Adrenal gland (tissue), 12 donors: ENCODE data around the gene KIF6. TPM values are rescaled to one million over a fixed set of nuclear protein-coding genes. Genes with fewer than 3 reads are reported as not detected.

Experiments used
- DNase-seq, 7 donors: peaks; one replicate each; pipeline ENCODE4 v3.0.0-alpha.2; 2019 to 2020
- H3K27ac ChIP-seq, 5 donors: fragments of 200-600 bp; sonication (generic) in 4 of 5; 1 replicate in 3 of 5; 2 replicates in 2 of 5; pipeline versions ENCODE4 v1.5.1 to v1.8.0; 2016 to 2020; ENCODE audit warnings: mild to moderate bottlenecking in 1 of 5
- H3K27me3 ChIP-seq: fragments of 200-600 bp; 2 replicates; pipeline ENCODE4 v1.8.0; 2021
- H3K36me3 ChIP-seq, 2 donors: fragments of 200-600 bp; replicated peaks in 1 of 2; 1 replicate in 1 of 2; 2 replicates in 1 of 2; pipeline versions ENCODE4 v1.5.1 to v1.8.0; 2018 to 2022
- H3K4me1 ChIP-seq, 2 donors: fragments of 200-600 bp; replicated peaks in 1 of 2; 1 replicate in 1 of 2; 2 replicates in 1 of 2; pipeline versions ENCODE4 v1.5.1 to v1.8.0; 2018 to 2021
- H3K4me3 ChIP-seq, 4 donors: fragments of 200-600 bp; sonication (generic) in 3 of 4; one replicate each; pipeline ENCODE4 v1.5.1; 2016 to 2018
- H3K9me3 ChIP-seq, 3 donors: fragments of 200-600 bp; sonication (generic) in 1 of 3; replicated peaks in 1 of 3; 1 replicate in 2 of 3; 2 replicates in 1 of 3; pipeline versions ENCODE4 v1.5.1 to v1.8.0; 2016 to 2021
- CTCF ChIP-seq, 6 experiments: fragments of 450-650 bp in 4 of 6; fragments of 200-600 bp in 2 of 6; sonication (generic) in 1 of 6; IDR thresholded peaks; 1 replicate in 5 of 6; 2 replicates in 1 of 6; pipeline versions ENCODE4 v1.5.1 to v1.8.0; 2016 to 2021; ENCODE audit warnings: antibody characterized with exemption in 6 of 6, mild to moderate bottlenecking in 2 of 6, moderate library complexity in 1 of 6
- POLR2A ChIP-seq, 2 donors: fragments of 450-650 bp; IDR thresholded peaks; one replicate each; pipeline ENCODE4 v1.6.1; 2017; ENCODE audit warnings: antibody characterized with exemption in 2 of 2, mild to moderate bottlenecking in 2 of 2, moderate library complexity in 1 of 2
- WGBS, 4 donors: extraction: QIAGEN DNeasy Blood & Tissue Kit in 2 of 4; methylation state at CpG; one replicate each; pipeline versions ENCODE4 v1.1.5 to v1.1.7; 2013 to 2017; 5-methylcytosine and 5-hydroxymethylcytosine counted together
- intact Hi-C, 2 donors: fragments of 100-400 bp; cut with DNase I; formaldehyde crosslinking; loops; one replicate each; pipeline versions ENCODE4 v1.14.1 to v1.15.0; 2022 to 2023
- polyA plus RNA-seq, 3 donors: library from polyadenylated mRNA; stranded (reverse); fragments of 200-250 nt in 2 of 3; fragments of 350-450 nt in 1 of 3; fragmentation: Illumina TruSeq in 1 of 3; extraction: RNeasy Lipid Tissue Mini Kit (QIAGEN cat#74804) in 1 of 3; gene quantifications; one replicate each; pipeline ENCODE4 v1.2.3, GENCODE V29; 2013 to 2014
- total RNA-seq, 9 donors: library from RNA; depleted of rRNA in 4 of 9; stranded (reverse); fragments of >200 nt in 4 of 9; fragments of 120-200 nt in 1 of 9; fragmentation: NEBNext Ultra II Directional in 1 of 9; extraction: Animal tissue kit (Norgen Biotek cat#: 25700) in 1 of 9; gene quantifications; one replicate each; pipeline versions ENCODE4 v1.1.0 to v1.2.4, GENCODE V29; 2013 to 2023
- donor health status: healthy with polysubstance abuse.
- donor health status: Bipolar disorder and iron deficiency.
- donor health status: DM: yes; HTN: yes; CAD: no.
- donor health status: DM: no; HTN: no; CAD: no.
- donor health status: DM: no; HTN: no; CAD: no.
- donor health status: DM: yes; HTN: yes; CAD: no.

KIF6 gene
- total and polyA plus RNA-seq, 12 donors, result 0.52 to 4.2 (median 0.73) TPM

GRCh38 chr6:39446909-39447308 is 278.3 kb downstream of the KIF6 start:
- intact Hi-C loops, result no loop called here
- Histone ChIP-seq H3K9me3 (no peaks in the 10 kb centered on the region), H3K36me3 (no peaks in the 10 kb centered on the region), H3K4me3 (no peak overlapping the region), H3K27ac (no peak overlapping the region), H3K4me1 (no peaks in the 10 kb centered on the region), H3K27me3 (no peaks in the 10 kb centered on the region)
- TF ChIP-seq CTCF (IDR thresholded peaks at IDR 0.05) (no peak), POLR2A (IDR thresholded peaks at IDR 0.05) (no peak)
- no peak for DNase-seq
- 87 to 95% (median 91%) methylated on average over 2 of the region's 2 CpGs for WGBS, 4 donors

GRCh38 chr6:39445667-39446066 is 279.5 kb downstream of the KIF6 start:
- no peak for DNase-seq
- intact Hi-C loops, result no loop called here
- Histone ChIP-seq H3K4me3 (no peak overlapping the region), H3K9me3 (no peaks in the 10 kb centered on the region), H3K36me3 (no peaks in the 10 kb centered on the region), H3K27me3 (no peaks in the 10 kb centered on the region), H3K27ac (no peak overlapping the region), H3K4me1 (no peaks in the 10 kb centered on the region)
- WGBS, 4 donors, result 89 to 100% (median 96%) methylated on average over 1 of the region's 1 CpG
- TF ChIP-seq POLR2A (IDR thresholded peaks at IDR 0.05) (no peak), CTCF (IDR thresholded peaks at IDR 0.05) (no peak)

- H3K27me3 ChIP-seq, result no peaks in the 10 kb centered on the region
- H3K36me3 ChIP-seq, result no peaks in the 10 kb centered on the region
- no peaks in the 10 kb centered on the region for H3K4me1 ChIP-seq
- no peak for TF ChIP-seq POLR2A (IDR thresholded peaks at IDR 0.05)
- TF ChIP-seq CTCF (IDR thresholded peaks at IDR 0.05), result no peak
- 86 to 92% (median 89%) methylated on average over 5 of the region's 5 CpGs for WGBS, 4 donors
- H3K4me3 ChIP-seq, result no peak overlapping the region
- intact Hi-C loops, result no loop called here
- DNase-seq, result no peak
- no peak overlapping the region for H3K27ac ChIP-seq
- no peaks in the 10 kb centered on the region for H3K9me3 ChIP-seq
Observed at GRCh38 chr6:39444479-39445019, 280.7 kb downstream of the KIF6 start.

GRCh38 chr6:39441986-39442385 is 283.2 kb downstream of the KIF6 start:
- DNase-seq, result no peak
- 96 to 100% (median 96%) methylated on average over 1 to 4 of the region's 4 CpGs for WGBS, 4 donors
- TF ChIP-seq POLR2A (IDR thresholded peaks at IDR 0.05), result no peak
- TF ChIP-seq CTCF (IDR thresholded peaks at IDR 0.05), result no peak
- Histone ChIP-seq H3K27me3 (no peaks in the 10 kb centered on the region), H3K4me3 (no peak overlapping the region), H3K4me1 (no peaks in the 10 kb centered on the region), H3K27ac (no peak overlapping the region), H3K36me3 (no peaks in the 10 kb centered on the region), H3K9me3 (no peaks in the 10 kb centered on the region)
- intact Hi-C loops, result no loop called here
